Lung (tissue), 12 donors: ENCODE data around the gene C2orf74. TPM values are rescaled to one million over a fixed set of nuclear protein-coding genes. Genes with fewer than 3 reads are reported as not detected.

Experiments used
- ATAC-seq: fragments of 200-7000 bp; cut with Tn5 transposase; one replicate; pipeline ENCODE4 v1.9.1; 2020; ENCODE audit warnings: moderate number of reproducible peaks; ENCODE audit not compliant: insufficient read depth, low FRiP score
- DNase-seq, 3 donors: peaks; one replicate each; pipeline ENCODE4 v3.0.0-alpha.2; 2013 to 2017
- H3K27ac ChIP-seq, 2 donors: one replicate each; pipeline ENCODE4 v1.5.1; 2013; ENCODE audit warnings: mild to moderate bottlenecking in 2 of 2, moderate library complexity in 2 of 2, control low read depth in 1 of 2, inconsistent platforms in 1 of 2, low read depth in 1 of 2, low read length in 1 of 2
- H3K27me3 ChIP-seq, 3 donors: one replicate each; pipeline ENCODE4 v1.5.1; 2013; ENCODE audit warnings: low read length in 2 of 3; ENCODE audit not compliant: control insufficient read depth in 3 of 3, insufficient read depth in 3 of 3
- H3K36me3 ChIP-seq, 4 donors: one replicate each; pipeline ENCODE4 v1.5.1; 2013; ENCODE audit warnings: low read length in 4 of 4, mild to moderate bottlenecking in 1 of 4, moderate library complexity in 1 of 4; ENCODE audit not compliant: control insufficient read depth in 4 of 4, insufficient read depth in 4 of 4
- H3K4me1 ChIP-seq, 5 donors: one replicate each; pipeline ENCODE4 v1.5.1; 2013; ENCODE audit warnings: low read length in 5 of 5, mild to moderate bottlenecking in 2 of 5, moderate library complexity in 1 of 5; ENCODE audit not compliant: control insufficient read depth in 5 of 5, insufficient read depth in 5 of 5
- H3K4me3 ChIP-seq: one replicate; pipeline ENCODE4 v1.5.1; 2013; ENCODE audit warnings: mild to moderate bottlenecking, control low read depth, moderate library complexity
- H3K9ac ChIP-seq, 2 donors: one replicate each; pipeline ENCODE4 v1.5.1; 2013; ENCODE audit warnings: low read length in 2 of 2, control low read depth in 1 of 2; ENCODE audit not compliant: insufficient read depth in 1 of 2
- H3K9me3 ChIP-seq, 4 donors: one replicate each; pipeline ENCODE4 v1.5.1; 2013; ENCODE audit warnings: low read length in 3 of 4, mild to moderate bottlenecking in 1 of 4, moderate library complexity in 1 of 4; ENCODE audit not compliant: control insufficient read depth in 4 of 4, insufficient read depth in 3 of 4
- CTCF ChIP-seq: IDR thresholded peaks from 2 replicates; pipeline ENCODE4 v1.5.1; 2012; ENCODE audit warnings: mild to moderate bottlenecking; ENCODE audit errors: control extremely low read depth, extremely low read depth
- WGBS, 2 donors: extraction: QIAGEN DNeasy Blood & Tissue Kit; methylation state at CpG; one replicate each; pipeline ENCODE4 v1.1.7; 2013; 5-methylcytosine and 5-hydroxymethylcytosine counted together
- polyA plus RNA-seq, 2 donors: library from polyadenylated mRNA; stranded (reverse); fragments of 200-250 nt; gene quantifications; one replicate each; pipeline ENCODE4 v1.2.1, GENCODE V29; 2013
- total RNA-seq, 2 donors: library from RNA; depleted of rRNA in 1 of 2; stranded (reverse); fragments of >200 nt in 1 of 2; gene quantifications; one replicate each; pipeline ENCODE4 v1.2.1, GENCODE V29; 2014 to 2021
- donor health status: control.
- donor health status: control.
- donor health status: Bipolar disorder and iron deficiency.
- donor health status: healthy.
- donor health status: DM: yes; HTN: yes; CAD: no.

C2orf74 gene
- total and polyA plus RNA-seq, 4 donors, result 10.6 to 18.3 (median 14.2) TPM

GRCh38 chr2:61172671-61173070 is 10.7 kb downstream of the C2orf74 start:
- DNase-seq (no peak), ATAC-seq (no peak)
- peaks cover 0 to 2% (median under 1%) of the 10 kb centered on the region in 4 donors for H3K36me3 ChIP-seq
- 71 to 95% methylated on average over 1 of the region's 1 CpG for WGBS, 2 donors
- TF ChIP-seq CTCF, result no peak
- no peak overlapping the region for H3K9ac ChIP-seq
- H3K4me3 ChIP-seq, result no peak overlapping the region
- H3K27ac ChIP-seq, result no peak overlapping the region
- no peaks in the 10 kb centered on the region for H3K9me3 ChIP-seq
- no peaks in the 10 kb centered on the region for H3K27me3 ChIP-seq
- peaks cover 0 to 7% (median 0%) of the 10 kb centered on the region in 5 donors for H3K4me1 ChIP-seq

GRCh38 chr2:61173116-61173515 is 11.1 kb downstream of the C2orf74 start:
- Histone ChIP-seq H3K27me3 (no peaks in the 10 kb centered on the region), H3K9ac (no peak overlapping the region), H3K4me1 (peaks cover 0 to 10% (median 2%) of the 10 kb centered on the region in 5 donors), H3K36me3 (peaks cover 0 to 2% (median 0%) of the 10 kb centered on the region in 4 donors), H3K4me3 (no peak overlapping the region), H3K9me3 (no peaks in the 10 kb centered on the region), H3K27ac (no peak overlapping the region)
- ATAC-seq, result no peak
- no peak for TF ChIP-seq CTCF
- no peak for DNase-seq
- WGBS, 2 donors, result 87 to 93% methylated on average over 4 of the region's 4 CpGs

GRCh38 chr2:61175036-61175435 is 13.0 kb downstream of the C2orf74 start:
- ATAC-seq, result no peak
- no peak for TF ChIP-seq CTCF
- no peak for DNase-seq
- Histone ChIP-seq H3K4me1 (peaks cover 8 to 29% (median 16%) of the 10 kb centered on the region in 5 donors), H3K9me3 (no peaks in the 10 kb centered on the region), H3K9ac (no peak overlapping the region), H3K27ac (no peak overlapping the region), H3K36me3 (peaks cover 0 to 2% (median under 1%) of the 10 kb centered on the region in 4 donors), H3K27me3 (no peaks in the 10 kb centered on the region), H3K4me3 (no peak overlapping the region)
- 92 to 95% methylated on average over 8 of the region's 8 CpGs for WGBS, 2 donors
